Neural cell (in vitro differentiated cells): ENCODE results near the gene TCN2. TPM values are rescaled to one million over a fixed set of nuclear protein-coding genes. Genes with fewer than 3 reads are reported as not detected.

Experiments used
- H2AFZ ChIP-seq: fragments of 200-600, 300-800 bp; sonication (generic), shearing (Covaris generic); 2 replicates; pipeline ENCODE4 v1.6.0; 2014; ENCODE audit warnings: low read depth, mild to moderate bottlenecking, antibody characterized with exemption, low read length, moderate library complexity
- H3F3A ChIP-seq: fragments of 200-600 bp; shearing (Covaris generic); 2 replicates; pipeline ENCODE4 v1.6.1; 2016; ENCODE audit warnings: mild to moderate bottlenecking, moderate library complexity, mixed read lengths, antibody characterized with exemption, low read length; ENCODE audit not compliant: insufficient read depth, poor library complexity, severe bottlenecking
- H3K27ac ChIP-seq: fragments of 200-600, 300-800 bp; sonication (generic), shearing (Covaris generic); 2 replicates; pipeline ENCODE4 v1.5.1; 2014; ENCODE audit warnings: mild to moderate bottlenecking, low read length, moderate library complexity
- H3K27me3 ChIP-seq: fragments of 300-800, 200-600 bp; sonication (generic), shearing (Covaris generic); 2 replicates; pipeline ENCODE4 v1.6.0; 2014; ENCODE audit warnings: mild to moderate bottlenecking, low read depth, low read length, moderate library complexity; ENCODE audit not compliant: insufficient read depth
- H3K36me3 ChIP-seq: fragments of 300-800, 200-600 bp; sonication (generic), shearing (Covaris generic); 2 replicates; pipeline ENCODE4 v1.5.1; 2014; ENCODE audit warnings: mild to moderate bottlenecking, antibody characterized with exemption, low read length, moderate library complexity; ENCODE audit not compliant: insufficient read depth
- H3K4me2 ChIP-seq: fragments of 300-800, 200-600 bp; sonication (generic), shearing (Covaris generic); 2 replicates; pipeline ENCODE4 v1.6.0; 2014; ENCODE audit warnings: mild to moderate bottlenecking, low read length
- H3K4me3 ChIP-seq: fragments of 300-800, 200-600 bp; sonication (generic), shearing (Covaris generic); 2 replicates; pipeline ENCODE4 v1.5.1; 2014; ENCODE audit warnings: mild to moderate bottlenecking, low read length, moderate library complexity
- H3K79me2 ChIP-seq: fragments of 200-600 bp; shearing (Covaris generic); replicated peaks from 2 replicates; pipeline ENCODE4 v1.6.0; 2014; ENCODE audit warnings: mild to moderate bottlenecking, low read length, moderate library complexity; ENCODE audit not compliant: insufficient read depth
- H3K9ac ChIP-seq: fragments of 300-800, 200-600 bp; sonication (generic), shearing (Covaris generic); 2 replicates; pipeline ENCODE4 v1.6.1; 2016; ENCODE audit warnings: mild to moderate bottlenecking, low read length, mixed read lengths
- H3K9me2 ChIP-seq: fragments of 200-600 bp; shearing (Covaris generic); 2 replicates; pipeline ENCODE4 v1.6.1; 2016; ENCODE audit warnings: mild to moderate bottlenecking, low read length, mixed read lengths; ENCODE audit not compliant: insufficient read depth
- H3K9me3 ChIP-seq: fragments of 200-600, 300-800 bp; sonication (generic), shearing (Covaris generic); 2 replicates; pipeline ENCODE4 v1.6.1; 2016; ENCODE audit warnings: mild to moderate bottlenecking, mixed run types, low read length, moderate library complexity, mixed read lengths
- H4K20me1 ChIP-seq: fragments of 200-600 bp; shearing (Covaris generic); 2 replicates; pipeline ENCODE4 v1.6.1; 2016; ENCODE audit warnings: mild to moderate bottlenecking, mixed run types; ENCODE audit not compliant: insufficient read depth
- CTCF ChIP-seq: fragments of 450-650 bp; IDR thresholded peaks from 2 replicates; pipeline ENCODE4 v1.5.1; 2014; ENCODE audit warnings: antibody characterized with exemption, mild to moderate bottlenecking, moderate library complexity; ENCODE audit not compliant: poor library complexity, severe bottlenecking
- EP300 ChIP-seq: fragments of 450-650 bp; conservative IDR thresholded peaks from 2 replicates; pipeline ENCODE4 v1.6.1; 2014; ENCODE audit warnings: antibody characterized with exemption, mild to moderate bottlenecking, moderate library complexity; ENCODE audit not compliant: poor library complexity, severe bottlenecking
- EZH2 ChIP-seq: fragments of 200-600, 300-800 bp; shearing (Covaris generic), sonication (generic); IDR thresholded peaks from 2 replicates; pipeline ENCODE4 v1.6.1; 2014; ENCODE audit warnings: antibody characterized with exemption, low read length, borderline replicate concordance, mild to moderate bottlenecking; ENCODE audit not compliant: insufficient read depth, poor library complexity, severe bottlenecking
- MXI1 ChIP-seq: fragments of 450-650 bp; conservative IDR thresholded peaks from 2 replicates; pipeline ENCODE4 v1.6.1; 2014; ENCODE audit warnings: antibody characterized with exemption, mild to moderate bottlenecking; ENCODE audit not compliant: poor library complexity, severe bottlenecking
- POLR2AphosphoS5 ChIP-seq: IDR thresholded peaks from 2 replicates; pipeline ENCODE4 v1.6.1; 2012
- RAD21 ChIP-seq: fragments of 450-650 bp; conservative IDR thresholded peaks from 2 replicates; pipeline ENCODE4 v1.6.1; 2014; ENCODE audit warnings: antibody characterized with exemption, mild to moderate bottlenecking, moderate library complexity
- REST ChIP-seq: IDR thresholded peaks from 2 replicates; pipeline ENCODE4 v1.6.1; 2012; ENCODE audit warnings: borderline replicate concordance
- SMC3 ChIP-seq: fragments of 450-650 bp; conservative IDR thresholded peaks from 2 replicates; pipeline ENCODE4 v1.6.1; 2014; ENCODE audit warnings: antibody characterized with exemption, mild to moderate bottlenecking, moderate library complexity; ENCODE audit not compliant: poor library complexity
- TAF1 ChIP-seq: IDR thresholded peaks from 2 replicates; pipeline ENCODE4 v1.6.1; 2012; ENCODE audit warnings: low read depth
- polyA plus RNA-seq: library from polyadenylated mRNA; depleted of rRNA; stranded (reverse); fragments of >200 nt; gene quantifications from 2 replicates; pipeline ENCODE4 v1.2.3, GENCODE V29; 2014

Gene TCN2
- polyA plus RNA-seq, 1 donor from 2014 or later: 13.0 TPM

- H3F3A ChIP-seq: no peaks in the 10 kb centered on the region
- H3K4me2 ChIP-seq: no peak overlapping the region
- H3K36me3 ChIP-seq: no peaks in the 10 kb centered on the region
- H2AFZ ChIP-seq: no peak overlapping the region
- H3K27ac ChIP-seq: no peak overlapping the region
- no peak overlapping the region for H3K4me3 ChIP-seq
- no peaks in the 10 kb centered on the region for H3K27me3 ChIP-seq
- no peak overlapping the region for H3K9ac ChIP-seq
- TF ChIP-seq RAD21 (no peak), EP300 (no peak), MXI1 (no peak), REST (no peak), CTCF (no peak), POLR2AphosphoS5 (no peak), TAF1 (no peak), EZH2 (no peak), SMC3 (no peak)
- H4K20me1 ChIP-seq: no peaks in the 10 kb centered on the region
- H3K9me2 ChIP-seq: no peaks in the 10 kb centered on the region
- no peaks in the 10 kb centered on the region for H3K79me2 ChIP-seq
- no peaks in the 10 kb centered on the region for H3K9me3 ChIP-seq
These were observed 33.4 kb downstream of the TCN2 start for GRCh38 chr22:30640361-30640760.

- TF ChIP-seq TAF1: no peak
- TF ChIP-seq POLR2AphosphoS5: no peak
- TF ChIP-seq EZH2: no peak
- TF ChIP-seq EP300: no peak
- no peak for TF ChIP-seq CTCF
- H2AFZ ChIP-seq: no peak overlapping the region
- H3F3A ChIP-seq: no peaks in the 10 kb centered on the region
- H3K27me3 ChIP-seq: no peaks in the 10 kb centered on the region
- no peak overlapping the region for H3K4me2 ChIP-seq
- no peaks in the 10 kb centered on the region for H4K20me1 ChIP-seq
- no peak overlapping the region for H3K4me3 ChIP-seq
- H3K9me3 ChIP-seq: no peaks in the 10 kb centered on the region
- H3K36me3 ChIP-seq: no peaks in the 10 kb centered on the region
- H3K27ac ChIP-seq: no peak overlapping the region
- H3K79me2 ChIP-seq: no peaks in the 10 kb centered on the region
- H3K9me2 ChIP-seq: no peaks in the 10 kb centered on the region
- no peak overlapping the region for H3K9ac ChIP-seq
These were observed 34.0 kb downstream of the TCN2 start for GRCh38 chr22:30640839-30641430.
